VCaP (cell line): Measurements from ENCODE around the gene TMEM94.
"Not testable (repeated sequence)": the region's sequence is repeated elsewhere in the genome, so short reads cannot be mapped to it uniquely, and the experiment has no call there.

ENCODE experiments used
- H3K27ac ChIP-seq: fragments of 450-650 bp; 2 replicates; pipeline ENCODE4 v1.5.1; 2017
- TF ChIP-seq, protein P1 (sequence below): fragments of 450-650 bp; conservative IDR thresholded peaks from 2 replicates; pipeline ENCODE4 v1.5.1; 2017; ENCODE audit warnings: mild to moderate bottlenecking, moderate library complexity

TMEM94 gene

DNA sequence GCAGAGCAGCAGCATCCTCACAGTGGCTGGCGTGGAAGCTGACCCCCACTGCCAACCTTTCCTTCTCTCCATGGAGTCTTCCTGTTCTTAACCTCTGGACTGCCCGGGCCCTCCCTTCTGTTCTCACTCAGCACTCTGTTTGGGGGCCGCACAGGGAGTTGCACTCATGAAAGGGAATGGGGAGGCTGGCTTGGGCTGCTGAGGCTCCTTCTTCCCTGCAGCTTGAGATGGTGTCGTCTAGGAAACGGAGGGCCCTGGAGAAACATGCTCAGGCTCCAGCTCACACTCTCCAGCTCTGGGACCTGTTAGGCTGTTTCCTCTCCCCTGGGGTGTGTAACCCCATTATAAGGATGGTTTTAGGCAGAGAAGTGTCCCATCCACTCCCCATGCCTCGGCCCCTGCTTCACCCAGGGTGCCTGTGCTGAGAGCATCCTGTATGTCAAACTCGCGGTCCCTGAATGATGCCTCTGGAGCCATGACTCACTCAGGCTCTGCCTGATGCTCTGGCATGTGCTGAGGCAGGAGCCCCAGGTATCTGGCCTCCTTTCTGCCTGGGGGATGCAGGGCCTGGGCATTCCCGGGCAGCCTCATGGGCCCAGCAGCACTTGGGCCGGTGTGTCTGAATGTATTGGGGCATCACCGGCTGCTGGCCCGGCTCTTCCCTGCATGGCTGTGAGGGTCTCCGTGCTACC, 18.9 kb downstream of the TMEM94 start:
- TF ChIP-seq, protein P1, sequence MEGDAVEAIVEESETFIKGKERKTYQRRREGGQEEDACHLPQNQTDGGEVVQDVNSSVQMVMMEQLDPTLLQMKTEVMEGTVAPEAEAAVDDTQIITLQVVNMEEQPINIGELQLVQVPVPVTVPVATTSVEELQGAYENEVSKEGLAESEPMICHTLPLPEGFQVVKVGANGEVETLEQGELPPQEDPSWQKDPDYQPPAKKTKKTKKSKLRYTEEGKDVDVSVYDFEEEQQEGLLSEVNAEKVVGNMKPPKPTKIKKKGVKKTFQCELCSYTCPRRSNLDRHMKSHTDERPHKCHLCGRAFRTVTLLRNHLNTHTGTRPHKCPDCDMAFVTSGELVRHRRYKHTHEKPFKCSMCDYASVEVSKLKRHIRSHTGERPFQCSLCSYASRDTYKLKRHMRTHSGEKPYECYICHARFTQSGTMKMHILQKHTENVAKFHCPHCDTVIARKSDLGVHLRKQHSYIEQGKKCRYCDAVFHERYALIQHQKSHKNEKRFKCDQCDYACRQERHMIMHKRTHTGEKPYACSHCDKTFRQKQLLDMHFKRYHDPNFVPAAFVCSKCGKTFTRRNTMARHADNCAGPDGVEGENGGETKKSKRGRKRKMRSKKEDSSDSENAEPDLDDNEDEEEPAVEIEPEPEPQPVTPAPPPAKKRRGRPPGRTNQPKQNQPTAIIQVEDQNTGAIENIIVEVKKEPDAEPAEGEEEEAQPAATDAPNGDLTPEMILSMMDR, result no peak
- H3K27ac ChIP-seq, result no peak overlapping the region

DNA sequence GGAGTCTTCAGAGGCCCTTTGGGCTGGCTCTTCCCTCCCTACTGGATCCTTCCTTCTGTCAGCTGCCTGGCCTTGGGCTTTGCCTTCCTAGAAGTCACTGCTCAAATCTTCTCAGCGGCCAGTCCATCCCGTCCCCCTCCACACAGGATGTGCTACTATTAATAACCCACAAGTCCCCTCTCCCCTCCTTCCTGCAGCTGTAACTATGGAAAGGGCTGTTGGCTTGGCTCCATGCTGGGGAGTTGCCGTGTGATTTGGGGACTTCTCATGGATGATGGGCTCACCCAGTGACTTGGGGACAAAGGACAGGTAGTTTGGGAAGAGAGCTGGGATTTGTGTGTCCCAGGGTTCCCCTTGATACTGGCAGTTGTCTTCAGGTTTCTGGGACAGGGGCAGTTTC, 19.4 kb downstream of the TMEM94 start:
- H3K27ac ChIP-seq, result no peak overlapping the region
- TF ChIP-seq, protein P1, result no peak

DNA sequence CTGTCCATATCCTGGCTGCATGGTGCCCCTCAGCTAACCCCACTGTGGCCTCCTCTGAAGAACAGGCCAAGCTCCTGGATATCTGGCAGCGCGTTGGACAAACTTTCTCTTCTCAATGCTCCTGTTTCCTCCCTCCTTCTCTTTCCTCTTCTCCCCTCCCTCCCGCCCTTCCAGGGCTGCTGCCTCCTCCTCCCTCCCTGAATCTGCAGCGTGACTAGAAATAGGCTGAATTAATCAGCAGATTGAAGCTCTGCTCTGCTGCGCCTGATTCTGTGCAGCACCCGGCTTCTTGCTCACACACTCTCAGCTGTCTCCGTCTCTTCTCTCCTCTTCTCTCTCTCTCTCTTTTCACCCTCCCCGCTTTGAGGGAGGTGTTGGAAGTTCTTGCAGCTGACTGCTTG, 19.8 kb downstream of the TMEM94 start:
- no peak overlapping the region for H3K27ac ChIP-seq
- TF ChIP-seq, protein P1, result no peak

DNA sequence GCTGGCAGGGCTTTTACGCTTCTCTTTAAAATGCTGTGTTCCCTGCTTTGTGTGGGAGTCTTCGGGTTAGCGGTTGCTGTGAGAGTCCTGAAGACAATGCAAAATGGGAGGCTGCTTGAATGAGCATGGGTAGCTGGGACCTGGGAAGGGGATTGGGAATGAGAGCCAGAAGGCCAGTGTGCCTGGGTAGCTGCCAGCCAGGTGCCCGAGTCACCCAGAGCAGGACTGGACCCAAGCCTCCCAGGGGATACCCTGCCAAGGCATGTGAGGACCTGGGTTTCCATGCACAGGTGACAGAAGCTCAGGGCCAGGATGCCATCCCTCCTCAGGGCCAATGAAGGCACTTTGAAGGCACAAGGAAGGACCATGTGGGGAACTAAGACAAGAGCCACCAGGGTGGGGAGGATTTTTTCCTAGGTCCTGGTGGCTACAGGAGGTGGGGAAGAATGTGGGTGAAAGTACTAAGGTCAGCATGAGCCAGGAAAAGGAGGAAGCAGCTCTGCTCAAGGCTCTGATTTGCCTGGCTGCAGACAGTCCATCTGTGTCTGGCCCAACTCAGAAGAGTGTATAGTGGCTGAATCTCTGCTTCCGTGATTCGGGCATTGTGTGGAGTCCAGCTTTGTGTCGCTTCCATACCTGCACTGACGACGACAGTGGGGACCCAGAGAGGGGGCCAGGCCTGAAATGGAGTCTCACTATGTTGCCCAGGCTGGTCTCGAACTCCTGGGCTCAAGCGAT, 20.5 kb downstream of the TMEM94 start:
- TF ChIP-seq, protein P1, result no peak
- H3K27ac ChIP-seq, result no peak overlapping the region

DNA sequence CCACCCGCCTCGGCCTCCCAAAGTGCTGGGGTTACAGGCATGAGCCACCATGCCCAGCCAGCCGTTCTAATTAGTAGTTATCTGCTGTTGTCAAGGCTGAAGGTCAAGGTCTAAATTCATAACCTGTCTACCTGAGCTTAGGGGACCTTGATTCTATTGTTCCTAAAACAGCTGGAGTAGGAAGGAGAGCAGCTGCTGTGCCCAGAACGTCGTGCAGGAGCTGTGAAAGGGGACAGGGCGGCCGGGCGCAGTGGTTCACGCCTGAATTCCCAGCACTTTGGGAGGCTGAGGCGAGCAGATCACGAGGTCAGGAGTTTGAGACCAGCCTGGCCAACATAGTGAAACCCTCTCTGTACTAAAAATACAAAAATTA, 21.0 kb downstream of the TMEM94 start:
- H3K27ac ChIP-seq, result not testable (repeated sequence)

DNA sequence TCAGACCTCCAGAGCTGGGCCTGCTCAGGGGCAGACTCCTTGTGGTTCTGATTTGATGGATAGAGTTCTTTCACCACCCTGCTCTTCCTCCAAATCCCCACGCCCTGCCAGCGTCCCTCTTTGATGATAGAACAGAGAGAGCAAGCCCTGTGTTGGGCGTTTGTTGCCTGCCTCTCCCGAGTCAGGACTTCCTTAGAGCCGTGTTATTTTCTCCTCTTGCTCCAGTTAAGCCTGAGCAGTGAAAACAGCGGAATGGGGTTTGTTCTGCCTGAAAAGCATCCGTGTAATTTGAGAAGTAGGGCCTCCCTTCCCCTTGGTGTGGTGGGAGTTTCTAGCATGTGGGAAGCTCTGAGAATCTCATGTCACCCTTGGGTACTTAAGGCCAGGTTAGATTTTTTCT, 22.1 kb downstream of the TMEM94 start:
- TF ChIP-seq, protein P1, result no peak
- no peak overlapping the region for H3K27ac ChIP-seq

DNA sequence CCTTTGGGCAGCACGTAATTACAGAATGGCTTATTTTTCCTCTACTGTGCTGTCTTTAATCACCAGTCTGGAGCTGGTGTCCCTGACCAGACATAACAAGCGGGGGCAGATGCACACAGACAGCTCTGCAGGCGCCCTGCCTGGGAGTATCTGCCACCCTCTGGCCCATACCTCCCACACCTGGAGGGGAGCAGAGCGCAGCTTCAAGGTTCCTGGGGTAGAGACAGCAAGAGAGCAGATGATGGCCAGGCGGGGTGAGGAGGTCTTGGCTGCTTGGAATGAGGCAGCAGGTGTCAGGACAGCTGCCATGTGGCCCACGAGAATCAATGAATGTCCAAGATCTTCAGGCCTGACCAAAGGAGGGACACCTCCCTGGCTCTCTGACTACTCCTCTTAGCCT, 23.8 kb downstream of the TMEM94 start:
- TF ChIP-seq, protein P1, result no peak
- H3K27ac ChIP-seq, result no peak overlapping the region
